Measurements from ENCODE around the gene ABCA3. TPM values are rescaled to one million over a fixed set of nuclear protein-coding genes. Genes with fewer than 3 reads are reported as not detected.

The ABCA3 gene
- total RNA-seq, 2 donors from 2014 or later: 3.3 to 3.5 TPM

DNA sequence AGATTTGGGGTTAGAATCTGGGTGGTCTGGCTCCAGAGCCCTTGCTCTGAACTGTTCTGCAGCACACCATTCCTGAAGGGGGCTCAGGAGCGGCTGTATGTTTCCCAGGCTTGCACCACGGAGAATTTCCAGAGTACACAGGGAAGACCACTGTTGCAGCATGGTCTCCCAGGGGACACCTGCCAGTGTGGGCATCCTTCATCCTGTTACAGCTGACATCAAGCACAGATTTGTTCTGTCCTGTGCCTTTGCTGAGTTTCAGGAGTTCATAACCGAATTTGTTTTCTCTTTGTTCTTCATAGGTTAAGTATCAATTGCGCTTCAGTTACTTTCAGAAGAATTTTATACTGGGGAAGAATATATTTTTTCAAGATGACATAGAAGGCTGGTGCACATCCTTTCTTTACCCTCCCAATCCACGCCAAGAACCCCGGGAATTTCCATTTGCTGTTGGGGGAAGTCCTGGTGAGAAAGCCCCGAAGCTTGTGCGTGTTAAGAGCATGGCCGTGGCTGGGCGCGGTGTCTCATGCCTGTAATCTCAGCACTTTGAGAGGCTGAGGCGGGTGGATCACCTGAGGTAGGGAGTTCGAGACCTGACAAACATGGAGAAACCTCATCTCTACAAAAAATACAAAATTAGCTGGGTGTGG is 26.3 kb upstream of the ABCA3 start:
- Mint-ChIP-seq H3K27me3 (ENCODE audit: insufficient read depth) (peaks cover 12% of the 10 kb centered on the region), H3K4me3 (no peak overlapping the region), H3K27ac (no peak overlapping the region), H3K4me1 (no peaks in the 10 kb centered on the region), H3K9me3 (no peaks in the 10 kb centered on the region), H3K36me3 (ENCODE audit: low read depth) (no peaks in the 10 kb centered on the region)
- H3K27ac ChIP-seq (ENCODE audit: low read depth, low read length): no peak overlapping the region
- no peaks in the 10 kb centered on the region for H3K9me3 ChIP-seq (ENCODE audit: control insufficient read depth, low read length)
- H3K4me1 ChIP-seq (ENCODE audit: control insufficient read depth, insufficient read depth, low read length): peaks cover 2% of the 10 kb centered on the region
- H3K4me3 ChIP-seq (ENCODE audit: low read length): no peak overlapping the region
- TF ChIP-seq, protein P1, sequence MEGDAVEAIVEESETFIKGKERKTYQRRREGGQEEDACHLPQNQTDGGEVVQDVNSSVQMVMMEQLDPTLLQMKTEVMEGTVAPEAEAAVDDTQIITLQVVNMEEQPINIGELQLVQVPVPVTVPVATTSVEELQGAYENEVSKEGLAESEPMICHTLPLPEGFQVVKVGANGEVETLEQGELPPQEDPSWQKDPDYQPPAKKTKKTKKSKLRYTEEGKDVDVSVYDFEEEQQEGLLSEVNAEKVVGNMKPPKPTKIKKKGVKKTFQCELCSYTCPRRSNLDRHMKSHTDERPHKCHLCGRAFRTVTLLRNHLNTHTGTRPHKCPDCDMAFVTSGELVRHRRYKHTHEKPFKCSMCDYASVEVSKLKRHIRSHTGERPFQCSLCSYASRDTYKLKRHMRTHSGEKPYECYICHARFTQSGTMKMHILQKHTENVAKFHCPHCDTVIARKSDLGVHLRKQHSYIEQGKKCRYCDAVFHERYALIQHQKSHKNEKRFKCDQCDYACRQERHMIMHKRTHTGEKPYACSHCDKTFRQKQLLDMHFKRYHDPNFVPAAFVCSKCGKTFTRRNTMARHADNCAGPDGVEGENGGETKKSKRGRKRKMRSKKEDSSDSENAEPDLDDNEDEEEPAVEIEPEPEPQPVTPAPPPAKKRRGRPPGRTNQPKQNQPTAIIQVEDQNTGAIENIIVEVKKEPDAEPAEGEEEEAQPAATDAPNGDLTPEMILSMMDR (conservative IDR thresholded peaks at IDR 0.05): no peak
- 92 to 93% methylated on average over 9 to 12 of the region's 13 CpGs for WGBS, 2 experiments (ENCODE audit: insufficient coverage in 1 of 2, insufficient read length in 1 of 2)
- no peak overlapping the region for H3K9ac ChIP-seq (ENCODE audit: extremely low read depth, low read length, poor library complexity, severe bottlenecking)
- H3K27me3 ChIP-seq (ENCODE audit: control insufficient read depth, insufficient read depth, low read length, poor library complexity, severe bottlenecking): peaks cover 19% of the 10 kb centered on the region
- H3K36me3 ChIP-seq (ENCODE audit: control insufficient read depth, insufficient read depth, low read length): no peaks in the 10 kb centered on the region
- no peak for DNase-seq

DNA sequence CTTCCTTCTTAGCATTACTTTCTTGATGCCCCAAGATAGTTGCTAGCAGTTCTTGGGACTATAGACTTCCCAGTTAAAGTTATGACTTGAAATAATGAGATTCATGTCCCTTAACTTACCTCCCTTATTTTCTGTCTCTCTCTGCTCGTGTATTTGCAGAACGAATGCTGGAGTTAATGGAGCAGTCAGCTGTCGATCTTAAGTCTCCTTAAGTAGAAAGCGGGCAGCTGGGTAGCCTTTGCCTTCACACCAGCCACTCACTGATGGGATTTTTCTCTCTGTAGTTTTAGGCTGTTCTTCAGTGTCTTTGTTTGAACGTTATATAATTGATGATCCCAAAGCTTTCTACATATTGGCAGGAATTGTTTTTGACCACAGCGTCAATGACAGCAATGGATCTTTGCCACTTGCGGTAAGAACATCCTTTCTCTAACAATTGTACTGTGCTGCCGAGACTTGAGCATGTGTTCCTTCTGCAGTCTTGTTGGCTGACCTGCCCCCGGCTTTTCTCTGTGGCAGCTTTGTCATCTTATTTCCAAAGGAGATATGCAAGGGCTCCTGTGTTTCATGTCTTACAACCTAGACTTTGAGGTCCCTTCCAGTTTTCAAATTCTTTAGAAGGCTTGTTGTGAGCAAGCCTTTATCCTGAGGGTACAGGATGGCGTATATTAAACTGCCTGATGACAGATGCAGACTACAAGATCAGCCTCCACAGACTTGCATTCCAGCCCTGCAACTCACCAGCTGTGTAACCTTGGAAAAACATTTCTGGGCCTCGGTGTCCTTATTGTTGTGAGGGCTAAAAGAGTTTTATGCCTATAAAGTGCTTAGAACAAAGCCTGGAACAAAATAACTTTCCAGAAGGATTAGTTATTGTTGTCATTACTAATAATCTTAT is 25.1 kb upstream of the ABCA3 start:
- H3K4me1 Mint-ChIP-seq: no peaks in the 10 kb centered on the region
- DNase-seq: no peak
- peaks cover 2% of the 10 kb centered on the region for H3K4me1 ChIP-seq (ENCODE audit: control insufficient read depth, insufficient read depth, low read length)
- H3K36me3 Mint-ChIP-seq (ENCODE audit: low read depth): no peaks in the 10 kb centered on the region
- no peaks in the 10 kb centered on the region for H3K9me3 Mint-ChIP-seq
- peak overlapping the region; percentile 48 for H3K27ac ChIP-seq (ENCODE audit: low read depth, low read length)
- H3K36me3 ChIP-seq (ENCODE audit: control insufficient read depth, insufficient read depth, low read length): no peaks in the 10 kb centered on the region
- WGBS, 2 experiments (ENCODE audit: insufficient coverage in 1 of 2, insufficient read length in 1 of 2): 89% methylated on average over 10 to 11 of the region's 11 CpGs
- TF ChIP-seq, protein P1 (conservative IDR thresholded peaks at IDR 0.05): no peak
- peaks cover 9% of the 10 kb centered on the region for H3K27me3 Mint-ChIP-seq (ENCODE audit: insufficient read depth)
- no peak overlapping the region for H3K4me3 Mint-ChIP-seq
- peaks cover 9% of the 10 kb centered on the region for H3K27me3 ChIP-seq (ENCODE audit: control insufficient read depth, insufficient read depth, low read length, poor library complexity, severe bottlenecking)
- H3K4me3 ChIP-seq (ENCODE audit: low read length): no peak overlapping the region
- H3K9ac ChIP-seq (ENCODE audit: extremely low read depth, low read length, poor library complexity, severe bottlenecking): no peak overlapping the region
- no peaks in the 10 kb centered on the region for H3K9me3 ChIP-seq (ENCODE audit: control insufficient read depth, low read length)
- no peak overlapping the region for H3K27ac Mint-ChIP-seq

DNA sequence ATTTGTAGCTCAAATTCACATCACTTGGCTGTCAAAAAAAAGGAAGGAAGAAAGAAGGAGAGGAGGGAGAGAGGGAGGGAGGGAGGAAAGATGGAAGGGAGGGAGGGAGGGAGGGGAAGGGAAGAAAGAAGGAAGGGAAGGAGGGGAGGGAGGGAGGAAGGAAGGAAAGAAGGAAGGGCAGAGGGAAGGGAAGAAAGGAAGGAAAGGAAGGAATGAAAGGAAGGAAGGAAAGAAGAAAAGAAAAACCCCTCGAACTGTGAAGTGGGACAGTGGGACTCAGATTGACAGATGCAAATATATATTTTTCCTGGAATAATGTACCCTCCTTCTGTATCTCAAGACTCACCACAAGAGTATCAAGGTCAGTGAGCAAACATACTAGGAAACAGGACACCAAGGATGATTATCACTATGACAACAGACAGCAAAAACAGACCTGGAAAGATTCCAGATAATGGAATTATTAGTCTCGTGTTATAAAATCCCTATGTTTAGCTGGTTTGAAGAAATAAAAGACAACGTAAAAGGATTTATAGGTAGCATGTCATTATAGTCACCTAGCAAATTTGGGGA is 24.2 kb upstream of the ABCA3 start:
- H3K4me3 ChIP-seq (ENCODE audit: low read length): no peak overlapping the region
- DNase-seq: no peak
- TF ChIP-seq, protein P1 (conservative IDR thresholded peaks at IDR 0.05): no peak
- Mint-ChIP-seq H3K27ac (no peak overlapping the region), H3K27me3 (ENCODE audit: insufficient read depth) (peaks cover 11% of the 10 kb centered on the region), H3K4me3 (no peak overlapping the region), H3K4me1 (no peaks in the 10 kb centered on the region), H3K9me3 (no peaks in the 10 kb centered on the region), H3K36me3 (ENCODE audit: low read depth) (no peaks in the 10 kb centered on the region)
- no peaks in the 10 kb centered on the region for H3K9me3 ChIP-seq (ENCODE audit: control insufficient read depth, low read length)
- no peaks in the 10 kb centered on the region for H3K36me3 ChIP-seq (ENCODE audit: control insufficient read depth, insufficient read depth, low read length)
- H3K4me1 ChIP-seq (ENCODE audit: control insufficient read depth, insufficient read depth, low read length): peaks cover 2% of the 10 kb centered on the region
- WGBS, 2 experiments (ENCODE audit: insufficient coverage in 1 of 2, insufficient read length in 1 of 2): 80 to 83% methylated on average over 2 to 3 of the region's 3 CpGs
- H3K27ac ChIP-seq (ENCODE audit: low read depth, low read length): no peak overlapping the region
- no peak overlapping the region for H3K9ac ChIP-seq (ENCODE audit: extremely low read depth, low read length, poor library complexity, severe bottlenecking)
- peaks cover 7% of the 10 kb centered on the region for H3K27me3 ChIP-seq (ENCODE audit: control insufficient read depth, insufficient read depth, low read length, poor library complexity, severe bottlenecking)
